ENCODE results near the gene RAPGEF4.

RAPGEF4 gene

DNA sequence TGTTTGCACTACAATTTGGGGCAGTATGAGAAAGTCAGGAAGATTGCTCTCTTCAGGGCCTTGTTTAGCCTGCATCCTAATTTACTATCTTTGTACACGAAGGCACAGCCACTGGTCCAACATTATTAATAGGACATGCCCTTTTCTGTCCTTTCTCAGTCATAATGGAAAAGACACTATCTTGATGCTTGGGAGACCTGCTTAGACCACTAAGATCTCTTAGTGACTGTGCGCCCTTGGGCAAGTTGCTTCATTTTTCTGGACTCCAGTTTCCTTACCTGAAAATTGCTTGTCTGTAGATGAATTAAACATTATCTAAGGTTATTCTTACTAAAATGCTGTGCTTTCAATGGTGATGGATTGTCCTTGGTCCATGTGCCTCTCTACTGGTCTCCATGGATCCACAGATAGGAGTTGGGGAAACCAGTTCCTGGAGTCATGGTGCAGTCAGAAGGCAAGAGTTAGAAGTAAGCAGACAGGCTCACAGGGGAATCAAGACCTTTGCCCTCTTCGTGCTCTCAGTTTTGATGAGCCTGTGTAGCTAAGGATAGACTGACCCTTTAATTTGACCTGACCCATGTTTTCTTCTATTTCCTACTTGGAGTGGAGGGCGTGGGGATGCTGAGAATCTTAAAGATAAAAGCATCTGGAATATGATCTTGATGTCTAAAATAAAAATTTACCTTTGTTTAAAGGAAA is 114.0 kb downstream of the RAPGEF4 start:
- Mint-ChIP-seq H3K36me3 (ENCODE audit: insufficient read depth) (no peaks in the 10 kb centered on the region), H3K27ac (no peak overlapping the region), H3K4me1 (ENCODE audit: low read depth in 2 of 2) (no peaks in the 10 kb centered on the region), H3K27me3 (peaks cover 11 to 22% of the 10 kb centered on the region in 2 donors), H3K9me3 (peaks cover 0 to 5% of the 10 kb centered on the region in 2 donors), H3K4me3 (no peak overlapping the region)
- DNase-seq: no peak
- ATAC-seq (replicated peaks): no peak

DNA sequence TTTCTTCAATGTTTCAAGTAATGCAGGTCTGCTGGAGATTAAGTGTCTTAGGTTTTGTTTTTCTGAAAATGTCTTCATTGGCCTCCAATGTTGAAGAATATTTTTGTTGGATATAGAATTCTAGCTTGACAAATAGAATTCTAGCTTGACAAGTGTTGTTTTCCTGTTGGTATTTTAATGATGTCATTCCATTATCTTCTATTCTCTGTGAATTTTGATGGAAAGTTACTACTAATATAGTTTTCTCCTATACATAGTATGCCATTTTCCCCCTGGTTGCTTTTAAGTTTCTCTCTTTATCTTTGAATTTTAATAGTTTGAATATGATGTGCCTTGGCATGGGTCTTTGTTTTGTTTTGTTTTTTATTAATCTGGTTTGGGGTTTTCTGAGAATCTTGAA is 119.9 kb downstream of the RAPGEF4 start:
- peaks cover 13 to 25% of the 10 kb centered on the region in 2 donors for H3K27me3 Mint-ChIP-seq
- H3K9me3 Mint-ChIP-seq: peaks cover 0 to 5% of the 10 kb centered on the region in 2 donors
- ATAC-seq (replicated peaks) (no peak), DNase-seq (no peak)
- H3K36me3 Mint-ChIP-seq (ENCODE audit: insufficient read depth): no peaks in the 10 kb centered on the region
- no peak overlapping the region for H3K4me3 Mint-ChIP-seq
- H3K27ac Mint-ChIP-seq: no peak overlapping the region
- H3K4me1 Mint-ChIP-seq (ENCODE audit: low read depth in 2 of 2): no peaks in the 10 kb centered on the region

DNA sequence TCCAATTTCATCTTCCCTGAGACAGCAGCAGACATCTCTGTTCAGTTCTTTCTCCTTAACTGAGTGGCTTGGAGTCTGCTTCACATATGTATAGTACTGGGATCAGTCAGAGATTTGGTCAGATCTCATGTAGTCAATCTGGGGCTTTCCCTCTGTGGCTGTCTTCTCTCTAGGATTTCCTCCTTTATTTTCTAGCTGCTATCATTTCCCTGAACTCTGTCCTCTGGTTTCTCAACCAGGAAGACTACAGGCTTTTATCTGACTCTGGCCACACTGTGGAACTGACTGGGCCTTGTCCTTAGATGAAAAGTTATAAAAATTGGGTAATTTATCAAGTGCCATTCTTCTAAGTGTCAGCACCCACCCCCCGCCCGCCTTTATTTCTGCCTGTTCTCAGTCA is 121.0 kb downstream of the RAPGEF4 start:
- no peaks in the 10 kb centered on the region for H3K4me1 Mint-ChIP-seq (ENCODE audit: low read depth in 2 of 2)
- no peaks in the 10 kb centered on the region for H3K9me3 Mint-ChIP-seq
- ATAC-seq (replicated peaks) (no peak), DNase-seq (no peak)
- H3K36me3 Mint-ChIP-seq (ENCODE audit: insufficient read depth): no peaks in the 10 kb centered on the region
- no peak overlapping the region for H3K27ac Mint-ChIP-seq
- H3K27me3 Mint-ChIP-seq: peaks cover 13 to 33% of the 10 kb centered on the region in 2 donors
- H3K4me3 Mint-ChIP-seq: no peak overlapping the region

- Mint-ChIP-seq H3K9me3 (no peaks in the 10 kb centered on the region), H3K27me3 (peaks cover 27 to 47% of the 10 kb centered on the region in 2 donors), H3K27ac (peak overlapping the region in 1 of 2 donors; percentile 6), H3K4me1 (ENCODE audit: low read depth in 2 of 2) (no peaks in the 10 kb centered on the region), H3K4me3 (no peak overlapping the region), H3K36me3 (ENCODE audit: insufficient read depth) (no peaks in the 10 kb centered on the region)
- ATAC-seq (replicated peaks): no peak
- DNase-seq: no peak
Observed at GRCh38 chr2:172858473-172858745, 122.8 kb downstream of the RAPGEF4 start.

DNA sequence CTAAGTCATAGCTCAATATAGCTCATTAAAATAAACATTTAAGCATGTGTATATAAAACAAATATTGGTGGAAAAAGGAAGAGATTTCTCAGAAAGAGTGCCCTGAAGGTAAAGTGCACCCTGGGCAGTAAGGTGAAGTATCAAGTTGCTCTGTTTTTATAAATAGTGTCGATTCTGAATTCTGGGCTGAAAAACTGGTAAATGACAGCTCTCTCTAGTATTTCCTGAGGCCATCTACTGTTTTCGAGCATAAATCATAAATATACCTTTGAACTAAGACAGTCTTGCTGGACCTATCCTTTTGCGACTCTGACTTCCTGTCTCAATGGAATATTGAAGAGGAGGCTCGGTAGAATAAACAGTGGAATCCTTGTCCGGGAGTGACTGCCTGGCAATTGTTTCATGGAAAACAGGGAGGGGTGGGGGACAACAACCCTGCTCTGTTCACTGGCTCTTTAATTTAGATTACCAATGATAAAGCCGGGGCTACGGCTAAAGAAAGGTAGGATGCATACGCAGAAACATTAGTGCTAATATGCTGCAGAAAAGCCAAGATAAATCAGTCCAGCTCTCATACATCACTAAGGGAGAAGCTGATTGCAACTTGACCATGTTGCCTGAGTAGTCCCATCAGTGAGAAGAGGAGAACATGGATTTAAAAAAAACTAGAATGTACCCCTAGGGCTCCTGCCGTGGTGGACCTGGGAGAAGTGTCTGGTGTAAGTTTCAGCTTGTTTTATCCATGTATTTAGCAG is 124.1 kb downstream of the RAPGEF4 start:
- Mint-ChIP-seq H3K9me3 (no peaks in the 10 kb centered on the region), H3K27me3 (peaks cover 27 to 57% of the 10 kb centered on the region in 2 donors), H3K27ac (no peak overlapping the region), H3K4me1 (ENCODE audit: low read depth in 2 of 2) (no peaks in the 10 kb centered on the region), H3K4me3 (no peak overlapping the region), H3K36me3 (ENCODE audit: insufficient read depth) (no peaks in the 10 kb centered on the region)
- DNase-seq (no peak), ATAC-seq (replicated peaks) (no peak)

- Mint-ChIP-seq H3K4me3 (no peak overlapping the region), H3K9me3 (no peaks in the 10 kb centered on the region), H3K4me1 (ENCODE audit: low read depth in 2 of 2) (no peaks in the 10 kb centered on the region), H3K27me3 (peaks cover 32 to 62% of the 10 kb centered on the region in 2 donors), H3K27ac (no peak overlapping the region), H3K36me3 (ENCODE audit: insufficient read depth) (no peaks in the 10 kb centered on the region)
- ATAC-seq (replicated peaks): no peak
- no peak for DNase-seq
Observed at GRCh38 chr2:172860336-172860707, 124.7 kb downstream of the RAPGEF4 start.

GRCh38 chr2:172861098-172861497 is 125.5 kb downstream of the RAPGEF4 start:
- Mint-ChIP-seq H3K4me3 (no peak overlapping the region), H3K9me3 (no peaks in the 10 kb centered on the region), H3K36me3 (ENCODE audit: insufficient read depth) (no peaks in the 10 kb centered on the region), H3K27me3 (peaks cover 40 to 57% of the 10 kb centered on the region in 2 donors), H3K4me1 (ENCODE audit: low read depth in 2 of 2) (no peaks in the 10 kb centered on the region), H3K27ac (no peak overlapping the region)
- ATAC-seq (replicated peaks) (no peak), DNase-seq (no peak)

GRCh38 chr2:172861656-172862476 is 126.2 kb downstream of the RAPGEF4 start:
- ATAC-seq (replicated peaks): no peak
- Mint-ChIP-seq H3K27ac (no peak overlapping the region), H3K4me3 (no peak overlapping the region), H3K27me3 (peaks cover 41 to 50% of the 10 kb centered on the region in 2 donors), H3K9me3 (no peaks in the 10 kb centered on the region), H3K36me3 (ENCODE audit: insufficient read depth) (peaks cover 2% of the 10 kb centered on the region), H3K4me1 (ENCODE audit: low read depth in 2 of 2) (no peaks in the 10 kb centered on the region)
- DNase-seq: no peak

DNA sequence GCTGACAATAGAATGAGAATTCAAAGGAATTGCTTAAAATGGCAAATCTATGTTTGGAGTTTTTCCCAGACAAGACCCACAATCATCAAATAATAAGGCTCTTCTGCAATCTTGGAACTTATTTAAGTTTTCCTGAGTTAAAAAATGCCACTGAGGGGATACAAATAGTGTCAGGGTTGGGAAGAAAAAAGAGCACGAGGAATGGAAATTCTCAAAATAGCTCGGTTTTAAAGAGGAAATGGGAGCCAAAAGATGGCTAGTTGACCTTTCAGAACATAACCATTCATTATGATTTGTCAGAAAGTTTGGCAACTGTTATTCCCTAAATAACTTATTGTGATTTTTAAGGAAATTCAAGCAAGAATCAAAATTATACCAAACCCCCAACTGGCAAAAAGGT is 127.7 kb downstream of the RAPGEF4 start:
- H3K4me1 Mint-ChIP-seq (ENCODE audit: low read depth in 2 of 2): no peaks in the 10 kb centered on the region
- H3K9me3 Mint-ChIP-seq: no peaks in the 10 kb centered on the region
- H3K36me3 Mint-ChIP-seq (ENCODE audit: insufficient read depth): peaks cover 2% of the 10 kb centered on the region
- H3K27ac Mint-ChIP-seq: no peak overlapping the region
- ATAC-seq (replicated peaks) (no peak), DNase-seq (no peak)
- no peak overlapping the region for H3K4me3 Mint-ChIP-seq
- peaks cover 41 to 50% of the 10 kb centered on the region in 2 donors for H3K27me3 Mint-ChIP-seq

DNA sequence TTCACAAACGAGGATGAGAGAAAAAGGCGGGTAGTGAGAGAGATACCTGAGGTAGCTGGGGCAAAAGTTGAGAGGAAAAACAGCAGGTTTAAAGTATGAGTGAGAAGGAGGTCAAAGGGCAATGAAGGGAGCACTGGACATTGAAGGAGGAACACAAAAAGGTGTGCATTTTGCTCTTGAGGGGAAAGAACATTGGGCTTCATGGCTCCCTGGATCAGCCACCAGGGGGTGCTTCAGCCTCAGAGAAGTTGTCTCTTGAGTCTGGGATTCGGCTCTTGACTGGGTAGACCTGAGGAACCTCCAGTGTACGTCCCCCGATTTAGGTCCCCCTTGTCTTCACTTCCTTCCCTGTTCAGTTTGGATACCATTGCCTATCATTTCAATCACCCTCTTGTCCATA is 128.5 kb downstream of the RAPGEF4 start:
- DNase-seq (peak in 2 of 3 experiments; percentile 3 to 7), ATAC-seq (replicated peaks) (no peak)
- Mint-ChIP-seq H3K36me3 (ENCODE audit: insufficient read depth) (peaks cover 2% of the 10 kb centered on the region), H3K27me3 (peaks cover 41 to 50% of the 10 kb centered on the region in 2 donors), H3K4me3 (no peak overlapping the region), H3K4me1 (ENCODE audit: low read depth in 2 of 2) (no peaks in the 10 kb centered on the region), H3K27ac (no peak overlapping the region), H3K9me3 (no peaks in the 10 kb centered on the region)

- H3K4me3 Mint-ChIP-seq: no peak overlapping the region
- H3K36me3 Mint-ChIP-seq (ENCODE audit: insufficient read depth): peaks cover 2% of the 10 kb centered on the region
- DNase-seq (no peak), ATAC-seq (replicated peaks) (no peak)
- no peaks in the 10 kb centered on the region for H3K9me3 Mint-ChIP-seq
- H3K27ac Mint-ChIP-seq: no peak overlapping the region
- H3K27me3 Mint-ChIP-seq: peaks cover 36 to 40% of the 10 kb centered on the region in 2 donors
- H3K4me1 Mint-ChIP-seq (ENCODE audit: low read depth in 2 of 2): no peaks in the 10 kb centered on the region
Observed at GRCh38 chr2:172865422-172865821, 129.8 kb downstream of the RAPGEF4 start.

- Mint-ChIP-seq H3K36me3 (ENCODE audit: insufficient read depth) (peaks cover 2% of the 10 kb centered on the region), H3K27ac (no peak overlapping the region), H3K4me1 (ENCODE audit: low read depth in 2 of 2) (no peaks in the 10 kb centered on the region), H3K27me3 (peaks cover 7 to 14% of the 10 kb centered on the region in 2 donors), H3K9me3 (no peaks in the 10 kb centered on the region), H3K4me3 (no peak overlapping the region)
- no peak for DNase-seq
- ATAC-seq (replicated peaks): no peak
Observed at GRCh38 chr2:172869861-172870260, 134.2 kb downstream of the RAPGEF4 start.

- DNase-seq: no peak
- Mint-ChIP-seq H3K4me1 (ENCODE audit: low read depth in 2 of 2) (no peaks in the 10 kb centered on the region), H3K9me3 (no peaks in the 10 kb centered on the region), H3K27me3 (peaks cover 2 to 8% of the 10 kb centered on the region in 2 donors), H3K4me3 (no peak overlapping the region), H3K36me3 (ENCODE audit: insufficient read depth) (peaks cover 2% of the 10 kb centered on the region), H3K27ac (no peak overlapping the region)
- ATAC-seq (replicated peaks): no peak
Observed at GRCh38 chr2:172870396-172870795, 134.8 kb downstream of the RAPGEF4 start.
